H1 (cell line): ENCODE measurements around the gene SCAPER. TPM values are rescaled to one million over a fixed set of nuclear protein-coding genes. Genes with fewer than 3 reads are reported as not detected.

Source experiments
- CTCF ChIA-PET: fragments of 300-600 bp; sonication (Branson Sonifier 250); formaldehyde crosslinking; loops from one replicate; lab custom pipeline; 2021; ENCODE audit not compliant: partially characterized antibody; lab: Charles Lee
- POLR2A ChIA-PET: fragments of 300-600 bp; sonication (Branson Sonifier 250); formaldehyde crosslinking; loops from one replicate; lab custom pipeline; 2021; ENCODE audit warnings: inconsistent platforms; ENCODE audit not compliant: partially characterized antibody; lab: Charles Lee
- DNase-seq, 2 experiments: peaks; one replicate each; pipeline versions ENCODE4 v3.0.0 to v3.0.0-alpha.2; 2010 to 2022; ENCODE audit warnings: low spot score in 2 of 2, low read depth in 1 of 2, mixed read lengths in 1 of 2
- FAIRE-seq: peaks from 2 replicates; lab custom pipeline; 2011; peaks lifted over from hg19 to GRCh38; lab: Jason Lieb, UNC
- H2AFZ ChIP-seq: 2 replicates; pipeline ENCODE4 v1.8.1; 2012; ENCODE audit warnings: low read length, inconsistent platforms
- H2AK5ac ChIP-seq: 2 replicates; pipeline ENCODE4 v1.6.1; 2013; ENCODE audit warnings: low read depth, low read length
- H2BK120ac ChIP-seq: replicated peaks from 2 replicates; pipeline ENCODE3; 2013; ENCODE audit warnings: low read depth, low read length, inconsistent platforms
- H2BK12ac ChIP-seq: 2 replicates; pipeline ENCODE4 v1.6.1; 2013; ENCODE audit warnings: low read depth, low read length
- H2BK15ac ChIP-seq: 2 replicates; pipeline ENCODE4 v1.6.1; 2013; ENCODE audit warnings: low read length
- H2BK20ac ChIP-seq: 2 replicates; pipeline ENCODE4 v1.6.1; 2013; ENCODE audit warnings: low read length
- H2BK5ac ChIP-seq: 2 replicates; pipeline ENCODE4 v1.6.1; 2013; ENCODE audit warnings: low read depth, low read length
- H3K14ac ChIP-seq: 2 replicates; pipeline ENCODE4 v1.6.1; 2013; ENCODE audit warnings: inconsistent platforms; ENCODE audit not compliant: insufficient read length
- H3K18ac ChIP-seq: 2 replicates; pipeline ENCODE4 v1.6.1; 2013; ENCODE audit warnings: low read length; ENCODE audit errors: extremely low read depth
- H3K23ac ChIP-seq: 2 replicates; pipeline ENCODE4 v1.6.1; 2013; ENCODE audit warnings: inconsistent platforms; ENCODE audit not compliant: insufficient read length
- H3K23me2 ChIP-seq: 2 replicates; pipeline ENCODE4 v1.6.1; 2013; ENCODE audit warnings: low read depth, low read length
- H3K27ac ChIP-seq: 2 replicates; pipeline ENCODE4 v1.6.1; 2011; ENCODE audit warnings: low read depth, low read length, inconsistent platforms
- H3K27me3 ChIP-seq, 4 experiments: replicated peaks in 1 of 4; 1 replicate in 1 of 4; 2 replicates in 3 of 4; pipeline versions ENCODE4 v1.6.1 to v1.8.1; 2011 to 2013; ENCODE audit warnings: low read length in 3 of 4, mild to moderate bottlenecking in 3 of 4, inconsistent platforms in 2 of 4, mixed read lengths in 2 of 4, moderate library complexity in 1 of 4; ENCODE audit not compliant: control insufficient read depth in 3 of 4, insufficient read depth in 3 of 4; ENCODE audit errors: extremely low read depth in 1 of 4
- H3K36me3 ChIP-seq, 4 experiments: 2 replicates each; pipeline versions ENCODE4 v1.6.1 to v1.8.1; 2011 to 2013; ENCODE audit warnings: mild to moderate bottlenecking in 4 of 4, low read length in 3 of 4, moderate library complexity in 2 of 4, control low read depth in 1 of 4, inconsistent platforms in 1 of 4; ENCODE audit not compliant: insufficient read depth in 4 of 4, control insufficient read depth in 2 of 4
- H3K4ac ChIP-seq: replicated peaks from 2 replicates; pipeline ENCODE3; 2013; ENCODE audit warnings: low read length, low read depth, mixed read lengths, inconsistent platforms; ENCODE audit not compliant: insufficient read length
- H3K4me1 ChIP-seq, 4 experiments: replicated peaks in 1 of 4; 1 replicate in 1 of 4; 2 replicates in 3 of 4; pipeline versions ENCODE4 v1.6.1 to v1.8.1; 2011 to 2013; ENCODE audit warnings: low read length in 3 of 4, inconsistent platforms in 2 of 4, mixed read lengths in 1 of 4; ENCODE audit not compliant: insufficient read depth in 4 of 4, control insufficient read depth in 3 of 4
- H3K4me2 ChIP-seq, 2 experiments: 2 replicates each; pipeline versions ENCODE4 v1.6.1 to v1.8.1; 2011 to 2013; ENCODE audit warnings: low read depth in 2 of 2, low read length in 2 of 2, control low read depth in 1 of 2, inconsistent platforms in 1 of 2, mild to moderate bottlenecking in 1 of 2; ENCODE audit not compliant: insufficient read depth in 1 of 2
- H3K4me3 ChIP-seq, 4 experiments: fragments of 200-600, 300-600 bp in 1 of 4; sonication (generic), shearing (Covaris generic), sonication (Bioruptor Twin) in 1 of 4; 2 replicates each; pipeline versions ENCODE4 v1.5.1 to v1.8.1; 2011 to 2016; ENCODE audit warnings: low read length in 4 of 4, low read depth in 3 of 4, control low read depth in 2 of 4, inconsistent platforms in 2 of 4, mild to moderate bottlenecking in 2 of 4, mixed read lengths in 1 of 4, moderate library complexity in 1 of 4; ENCODE audit not compliant: insufficient read depth in 2 of 4; ENCODE audit errors: extremely low read depth in 1 of 4
- H3K56ac ChIP-seq: replicated peaks from 2 replicates; pipeline ENCODE3; 2013; ENCODE audit warnings: low read depth, mild to moderate bottlenecking, mixed read lengths, low read length, inconsistent platforms; ENCODE audit not compliant: insufficient read length
- H3K79me1 ChIP-seq: 2 replicates; pipeline ENCODE4 v1.6.1; 2013; ENCODE audit warnings: low read depth, low read length, control low read depth
- H3K79me2 ChIP-seq, 2 experiments: 2 replicates each; pipeline versions ENCODE4 v1.6.1 to v1.8.1; 2012 to 2013; ENCODE audit warnings: low read length in 2 of 2, mild to moderate bottlenecking in 2 of 2, inconsistent platforms in 1 of 2; ENCODE audit not compliant: insufficient read depth in 2 of 2, control insufficient read depth in 1 of 2
- H3K9ac ChIP-seq, 4 experiments: replicated peaks in 1 of 4; 1 replicate in 1 of 4; 2 replicates in 3 of 4; pipeline versions ENCODE4 v1.6.1 to v1.8.1; 2011 to 2013; ENCODE audit warnings: low read depth in 3 of 4, low read length in 3 of 4, control low read depth in 2 of 4, mild to moderate bottlenecking in 2 of 4, moderate library complexity in 2 of 4, inconsistent platforms in 1 of 4; ENCODE audit errors: extremely low read depth in 1 of 4
- H3K9me3 ChIP-seq, 2 experiments: 2 replicates each; pipeline versions ENCODE4 v1.6.1 to v1.8.1; 2012 to 2013; ENCODE audit warnings: mild to moderate bottlenecking in 2 of 2, moderate library complexity in 2 of 2, control low read depth in 1 of 2, inconsistent platforms in 1 of 2, low read depth in 1 of 2, low read length in 1 of 2, mixed read lengths in 1 of 2; ENCODE audit not compliant: insufficient read depth in 2 of 2
- H4K20me1 ChIP-seq, 2 experiments: replicated peaks in 1 of 2; 2 replicates each; pipeline versions ENCODE3 to v1.8.1; 2011 to 2013; ENCODE audit warnings: inconsistent platforms in 2 of 2, low read length in 2 of 2, mild to moderate bottlenecking in 1 of 2; ENCODE audit not compliant: insufficient read depth in 2 of 2, control insufficient read depth in 1 of 2
- H4K5ac ChIP-seq: 2 replicates; pipeline ENCODE4 v1.6.1; 2013; ENCODE audit warnings: low read length, low read depth, mixed read lengths, inconsistent platforms; ENCODE audit not compliant: insufficient read length
- H4K8ac ChIP-seq: 2 replicates; pipeline ENCODE4 v1.8.0; 2013; ENCODE audit warnings: mild to moderate bottlenecking, moderate library complexity, low read length, inconsistent platforms; ENCODE audit not compliant: insufficient read depth; ENCODE audit errors: extremely low read depth
- H4K91ac ChIP-seq: replicated peaks from 2 replicates; pipeline ENCODE3; 2013; ENCODE audit warnings: low read length, mixed read lengths, inconsistent platforms; ENCODE audit not compliant: insufficient read length
- BCL11A ChIP-seq, 2 experiments: IDR thresholded peaks; one replicate each; pipeline ENCODE4 v1.6.1; 2011; ENCODE audit warnings: low read depth in 2 of 2, low read length in 2 of 2, mild to moderate bottlenecking in 2 of 2
- CHD1 ChIP-seq: IDR thresholded peaks from 2 replicates; pipeline ENCODE4 v1.6.1; 2012; ENCODE audit warnings: low read depth, low read length, improper control_type of control experiment
- CREB1 ChIP-seq: IDR thresholded peaks from 2 replicates; pipeline ENCODE4 v1.6.1; 2012; ENCODE audit warnings: inconsistent platforms
- RXRA ChIP-seq: IDR thresholded peaks from 2 replicates; pipeline ENCODE4 v1.6.1; 2011; ENCODE audit warnings: low read depth, mild to moderate bottlenecking, low read length, moderate library complexity; ENCODE audit not compliant: insufficient read depth
- SIN3A ChIP-seq, 2 experiments: IDR thresholded peaks in 1 of 2; conservative IDR thresholded peaks in 1 of 2; 2 replicates each; pipeline ENCODE4 v1.6.1; 2011 to 2012; ENCODE audit warnings: low read length in 2 of 2, improper control_type of control experiment in 1 of 2, low read depth in 1 of 2, mild to moderate bottlenecking in 1 of 2
- SRF ChIP-seq: IDR thresholded peaks from 2 replicates; pipeline ENCODE4 v1.6.1; 2011; ENCODE audit warnings: mild to moderate bottlenecking, low read depth, low read length, moderate library complexity
- WGBS, 2 experiments: shearing (Covaris generic) in 1 of 2; methylation state at CpG; one replicate each; pipeline versions ENCODE4 v1.1.6 to v1.1.7; 2013 to 2015; ENCODE audit warnings: low lambda C conversion rate in 2 of 2, mixed read lengths in 2 of 2, inconsistent platforms in 1 of 2, low coverage in 1 of 2, missing lambda C conversion rate in 1 of 2; ENCODE audit not compliant: insufficient replicate concordance in 2 of 2, insufficient coverage in 1 of 2, insufficient read length in 1 of 2; ENCODE audit errors: extremely low coverage in 1 of 2, missing lambda C conversion rate in 1 of 2; 5-methylcytosine and 5-hydroxymethylcytosine counted together
- polyA plus RNA-seq, 7 experiments: library from polyadenylated mRNA; depleted of rRNA in 3 of 7; stranded (reverse) in 5 of 7; unstranded in 2 of 7; fragments of >200 nt in 5 of 7; fragments of 200-250 nt in 2 of 7; gene quantifications; 1 replicate in 5 of 7; 2 replicates in 1 of 7; 4 replicates in 1 of 7; pipeline versions ENCODE4 v1.2.1 to v1.2.3, GENCODE V29; 2011 to 2013; ENCODE audit warnings: missing spikeins in 2 of 7, mixed read lengths in 2 of 7
- total RNA-seq: library from RNA; stranded (reverse); fragmentation: NEBNext Ultra II Directional; extraction: Animal tissue kit (Norgen Biotek cat#: 25700); gene quantifications from 2 replicates; pipeline ENCODE4 v1.2.1, GENCODE V29; 2021

The SCAPER gene
- total and polyA plus RNA-seq, 2 of the 8 experiments (the other 6 are each of a cell fraction or from before 2014, with no cell fraction given): 1.6 to 6.8 TPM

GRCh38 chr15:76799760-76800159, 105.4 kb downstream of the SCAPER start:
- H2AK5ac ChIP-seq: no peak overlapping the region
- no peak overlapping the region for H3K27ac ChIP-seq
- H3K4me2 ChIP-seq: no peak overlapping the region
- H3K23ac ChIP-seq: no peak overlapping the region
- H2BK12ac ChIP-seq: no peak overlapping the region
- H4K8ac ChIP-seq: no peak overlapping the region
- H3K14ac ChIP-seq: no peak overlapping the region
- no peak overlapping the region for H4K91ac ChIP-seq
- no peak overlapping the region for H2BK5ac ChIP-seq
- POLR2A ChIA-PET: interaction anchor here (1.1 kb wide), 1 partner anchor 8 kb away, joined by 3 read pairs; no protein-coding TSS in a partner anchor
- no peaks in the 10 kb centered on the region for H4K20me1 ChIP-seq
- peaks cover 0 to 5% (median 1%) of the 10 kb centered on the region in 4 experiments; a peak in 1 of 7 replicates for H3K4me1 ChIP-seq
- CTCF ChIA-PET: interaction anchor here (1.1 kb wide), 1 partner anchor 9 kb away, joined by 3 read pairs; no protein-coding TSS in a partner anchor
- no peak overlapping the region for H2AFZ ChIP-seq
- H2BK20ac ChIP-seq: no peak overlapping the region
- no peaks in the 10 kb centered on the region for H3K23me2 ChIP-seq
- no peaks in the 10 kb centered on the region for H3K27me3 ChIP-seq
- no peak overlapping the region for H4K5ac ChIP-seq
- no peak overlapping the region for H3K18ac ChIP-seq
- TF ChIP-seq CHD1 (no peak), SRF (no peak), BCL11A (IDR thresholded peaks at IDR 0.05; ENCODE audit: low read depth in 2 of 2, low read length in 2 of 2) (no peak), SIN3A (conservative IDR thresholded peaks at IDR 0.05 in 1 of 2, IDR thresholded peaks at IDR 0.05 in 1 of 2; ENCODE audit: low read depth in 1 of 2, low read length in 2 of 2) (no peak), CREB1 (no peak), RXRA (no peak)
- no peak overlapping the region for H3K4me3 ChIP-seq
- H2BK15ac ChIP-seq: no peak overlapping the region
- H3K9ac ChIP-seq: no peak overlapping the region
- H3K79me1 ChIP-seq: no peaks in the 10 kb centered on the region
- FAIRE-seq (no peak), DNase-seq (no peak)
- no peak overlapping the region for H3K56ac ChIP-seq
- WGBS, 2 experiments: 100% methylated on average over 2 of the region's 2 CpGs; no CpG with 5 or more reads in 1 of the 2 experiments
- no peaks in the 10 kb centered on the region for H3K79me2 ChIP-seq
- no peak overlapping the region for H2BK120ac ChIP-seq
- H3K9me3 ChIP-seq: no peaks in the 10 kb centered on the region
- H3K4ac ChIP-seq: no peak overlapping the region
- H3K36me3 ChIP-seq: no peaks in the 10 kb centered on the region
